ENCODE measurements around the gene GRM4.

GRCh38 chr6:34090529-34090928 is 55.4 kb downstream of the GRM4 start:
- no peak for TF ChIP-seq CTCF (IDR thresholded peaks at IDR 0.05 in 8 of 11, conservative IDR thresholded peaks at IDR 0.05 in 3 of 11)
- no peak for TF ChIP-seq POLR2AphosphoS5 (IDR thresholded peaks at IDR 0.05)
